GM19239 (cell line): ENCODE results near the gene NCKAP5.

Source experiments
- DNase-seq: peaks from one replicate; pipeline ENCODE4 v3.0.0; 2011; ENCODE audit warnings: low spot score; ENCODE audit not compliant: insufficient read length
- FAIRE-seq: peaks from 2 replicates; lab custom pipeline; 2011; peaks lifted over from hg19 to GRCh38; lab: Jason Lieb, UNC

NCKAP5 gene

DNA sequence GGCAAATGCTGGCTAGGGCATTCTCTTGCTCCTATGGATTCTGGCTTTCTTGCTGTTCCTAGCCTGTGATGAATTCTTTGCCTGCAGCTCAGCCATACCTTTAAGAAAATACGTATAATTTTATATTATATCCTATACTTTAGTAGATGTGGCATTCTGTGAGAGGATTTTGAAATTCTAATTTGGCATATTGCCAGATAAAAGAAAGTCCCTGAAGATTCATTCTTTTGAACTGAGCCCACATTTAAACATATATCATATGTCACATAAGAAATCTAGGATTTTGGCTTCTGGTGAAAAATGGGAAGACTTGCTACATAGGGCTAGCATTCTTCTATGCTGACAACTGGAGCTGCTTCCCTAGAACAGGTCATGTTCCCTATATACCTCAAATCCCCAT, 806.8 kb downstream of the NCKAP5 start:
- no peak for FAIRE-seq
- no peak for DNase-seq

DNA sequence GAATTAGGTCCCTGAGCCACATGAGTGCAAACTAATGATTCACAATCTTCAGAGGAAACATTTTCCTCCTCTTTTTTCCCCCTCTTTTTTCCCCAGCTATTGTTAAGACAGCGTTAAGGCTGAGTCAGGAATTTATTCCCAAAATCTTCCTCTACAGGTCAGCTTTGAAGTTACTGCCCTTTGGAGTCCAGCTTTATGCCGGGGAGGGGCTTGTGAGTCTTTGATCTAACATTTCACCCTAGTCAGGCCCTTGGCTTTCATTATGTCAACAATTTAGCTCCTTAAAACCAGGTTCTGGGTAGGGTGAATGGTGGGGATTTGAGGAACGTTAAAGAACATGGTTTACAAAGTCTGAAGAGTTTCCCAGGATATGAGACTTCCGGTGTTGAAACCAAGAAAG, 807.3 kb downstream of the NCKAP5 start:
- DNase-seq (no peak), FAIRE-seq (peak; percentile 33)

DNA sequence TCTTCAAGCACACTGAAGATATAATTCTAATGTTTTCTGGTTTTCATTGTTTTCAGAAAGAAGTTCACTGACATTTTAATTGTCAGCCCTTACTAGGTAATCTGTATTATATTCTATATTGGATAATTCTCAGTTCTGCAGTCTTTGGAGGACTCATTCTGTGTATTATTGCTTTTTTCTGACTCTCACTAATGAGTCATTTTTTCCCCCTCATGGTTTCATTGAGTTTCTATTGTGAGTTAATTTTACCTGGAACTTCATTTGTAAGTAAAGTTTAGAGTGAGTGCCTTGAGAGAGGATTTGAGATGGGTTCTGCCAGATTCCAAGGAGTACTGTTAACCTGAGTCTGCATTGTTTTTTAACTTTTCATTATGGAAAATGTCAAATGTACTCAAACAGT, 807.9 kb downstream of the NCKAP5 start:
- FAIRE-seq (peak; percentile 14), DNase-seq (no peak)

DNA sequence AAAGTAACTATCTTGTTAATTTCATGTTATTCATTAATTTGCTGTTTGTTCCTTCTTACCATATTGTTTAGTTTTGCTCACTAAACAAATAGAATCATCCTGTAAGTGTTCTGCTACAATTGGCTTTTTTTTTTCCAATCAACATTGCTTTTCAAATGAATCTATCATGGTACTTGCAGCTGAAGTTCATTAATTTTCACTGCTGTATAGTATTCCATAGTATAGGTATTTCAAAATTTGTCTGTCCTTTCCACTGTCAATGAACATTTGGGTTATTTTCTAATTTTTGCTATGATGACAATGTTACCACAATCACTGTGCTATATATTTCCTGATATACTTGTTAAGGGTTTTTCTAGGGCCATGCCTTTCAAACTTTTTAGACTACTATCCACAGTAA, 809.3 kb downstream of the NCKAP5 start:
- FAIRE-seq (no peak), DNase-seq (no peak)

DNA sequence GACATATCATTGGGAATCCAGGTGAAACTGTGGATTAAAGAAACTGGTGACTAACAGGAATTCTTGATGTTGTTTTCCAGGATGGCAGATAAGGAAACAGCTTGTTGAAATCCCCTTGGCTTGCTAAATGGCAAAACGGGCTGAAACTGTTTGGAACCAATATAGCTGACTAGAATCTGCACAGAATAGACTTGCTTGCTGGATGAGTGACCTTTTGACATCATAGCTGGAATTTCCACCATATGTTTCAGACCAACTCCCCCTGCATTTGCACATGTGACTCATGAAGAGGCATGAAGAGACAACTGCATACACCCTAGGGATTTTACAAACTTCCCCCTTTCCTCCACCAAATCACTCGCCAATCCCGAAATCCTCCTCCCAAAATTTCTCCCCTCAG, 810.6 kb downstream of the NCKAP5 start:
- FAIRE-seq, result no peak
- no peak for DNase-seq

DNA sequence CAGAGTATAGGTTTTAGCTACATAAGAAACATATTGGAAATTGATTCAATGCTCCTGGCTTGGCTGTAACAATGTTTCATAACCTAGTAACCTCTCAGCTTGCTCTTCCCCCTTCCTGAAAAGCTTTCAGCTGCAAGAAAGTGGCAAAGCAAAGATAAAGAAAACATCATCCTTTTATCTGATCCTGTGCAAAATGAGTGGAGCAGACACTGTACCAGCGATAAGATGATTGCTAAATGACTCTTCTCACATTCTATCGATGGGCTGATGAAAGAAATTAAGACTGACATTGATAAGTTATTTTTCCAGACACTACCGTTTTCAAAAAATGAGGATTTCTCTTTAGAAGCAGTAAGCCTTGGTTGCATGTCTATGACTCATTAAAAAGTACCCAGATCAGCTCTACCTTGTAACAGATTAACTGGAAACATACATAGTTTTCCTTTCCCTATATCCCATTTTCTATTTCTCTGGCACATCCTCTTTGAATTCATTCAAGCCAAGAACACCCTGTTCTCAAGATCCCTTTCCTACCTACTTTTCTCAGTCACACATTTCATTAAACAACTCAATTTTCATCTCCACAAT, 811.2 kb downstream of the NCKAP5 start:
- no peak for DNase-seq
- FAIRE-seq, result no peak

DNA sequence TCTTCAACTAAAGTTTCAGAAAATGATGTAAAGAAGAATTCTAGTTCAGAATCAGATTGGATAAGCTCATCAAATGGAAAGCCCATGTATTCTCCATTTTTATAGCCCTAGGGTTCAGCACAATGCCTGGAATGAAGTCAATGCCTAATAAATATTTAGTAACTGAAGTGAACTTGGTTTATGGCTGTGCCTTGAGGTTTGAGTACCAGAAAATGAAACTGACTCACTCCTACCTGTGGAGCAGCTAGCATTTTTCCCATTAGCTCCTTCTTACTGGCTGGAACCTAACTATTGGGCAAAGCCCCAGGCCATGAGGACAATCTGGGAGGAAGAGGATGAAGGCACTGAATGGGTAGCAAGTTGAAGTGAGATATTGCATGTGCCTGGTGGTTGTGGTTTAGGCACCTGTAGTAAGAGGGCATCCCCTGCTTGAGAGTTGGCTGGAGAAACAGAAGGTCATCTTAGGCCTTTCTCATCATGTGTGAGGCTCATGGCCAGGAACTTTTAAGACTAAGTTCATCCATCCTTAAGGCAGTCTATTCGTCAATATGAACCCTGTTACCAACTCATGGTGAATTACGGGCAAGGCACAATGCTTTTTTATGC, 813.3 kb downstream of the NCKAP5 start:
- no peak for DNase-seq
- no peak for FAIRE-seq

DNA sequence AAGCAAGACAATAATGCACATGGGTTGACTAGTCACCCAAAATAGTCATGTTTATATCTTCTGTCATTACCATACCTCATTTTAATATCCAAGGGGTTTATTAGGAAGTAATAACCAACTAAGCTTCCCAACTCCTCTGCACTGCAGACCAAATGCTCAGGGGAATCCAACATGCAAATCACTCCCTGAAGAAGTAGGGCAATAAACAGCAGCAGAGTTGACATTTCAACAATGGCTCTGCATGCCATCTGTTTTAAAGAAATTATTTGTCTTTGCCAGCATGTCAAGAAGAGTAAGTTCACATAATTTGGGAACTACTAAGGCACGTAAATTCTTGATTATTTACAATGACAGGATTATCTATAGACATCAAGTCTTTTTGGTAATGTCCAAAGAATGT, 813.9 kb downstream of the NCKAP5 start:
- no peak for FAIRE-seq
- DNase-seq, result no peak

DNA sequence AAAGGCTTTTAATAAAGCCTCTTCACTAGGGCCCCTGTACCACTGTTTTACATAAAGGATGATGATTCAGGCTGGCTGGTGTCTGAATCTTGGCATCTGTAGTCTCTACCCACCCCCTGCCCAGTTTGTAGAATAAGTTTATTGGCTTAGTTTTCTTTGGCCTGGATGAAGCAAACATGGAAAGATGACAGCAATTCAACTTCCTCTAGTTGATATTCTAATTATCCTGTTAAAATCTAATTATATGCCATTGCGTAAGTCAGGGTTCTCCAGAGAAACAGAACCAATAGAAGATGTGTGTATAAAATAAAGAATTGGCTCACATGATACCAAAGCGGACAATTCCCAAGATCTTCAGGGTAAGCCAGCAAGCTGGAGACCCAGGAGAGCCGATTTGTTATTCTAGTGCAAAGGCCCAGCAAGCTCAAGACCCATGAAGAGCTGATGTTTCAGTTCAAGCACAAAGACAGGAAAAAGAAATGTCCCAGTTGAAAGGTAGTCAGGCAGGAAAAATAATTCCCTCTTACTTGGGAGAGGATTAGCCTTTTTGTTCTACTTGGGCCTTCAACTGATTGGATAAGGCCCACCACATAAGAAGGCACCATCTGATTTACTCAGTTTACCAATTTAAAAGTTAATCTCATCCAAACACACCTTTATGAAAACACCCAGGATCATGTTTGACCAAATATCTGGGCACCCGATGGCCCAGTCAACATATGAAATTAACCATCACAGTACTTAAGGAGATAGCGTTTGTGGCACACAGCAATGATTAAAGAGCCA, 815.6 kb downstream of the NCKAP5 start:
- DNase-seq, result no peak
- FAIRE-seq, result no peak

DNA sequence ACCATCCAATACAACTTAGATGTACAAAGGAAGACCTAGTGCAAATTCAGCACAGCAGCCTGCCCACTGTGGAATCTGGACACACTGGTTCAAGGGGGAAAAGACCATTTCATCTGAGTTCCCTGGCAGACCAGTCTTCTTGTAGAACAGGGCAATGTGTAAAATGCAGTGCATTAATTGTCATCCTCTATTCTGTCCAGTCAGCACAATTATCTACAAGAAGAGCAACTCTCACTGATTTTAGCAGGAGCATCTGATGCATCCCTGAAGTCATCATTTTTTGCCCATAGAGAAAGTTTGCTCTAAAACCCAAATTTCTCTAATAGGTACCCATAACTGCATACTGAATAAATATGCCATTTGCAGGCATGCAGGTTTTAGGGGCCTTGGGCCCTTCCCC, 816.4 kb downstream of the NCKAP5 start:
- no peak for DNase-seq
- FAIRE-seq, result no peak

DNA sequence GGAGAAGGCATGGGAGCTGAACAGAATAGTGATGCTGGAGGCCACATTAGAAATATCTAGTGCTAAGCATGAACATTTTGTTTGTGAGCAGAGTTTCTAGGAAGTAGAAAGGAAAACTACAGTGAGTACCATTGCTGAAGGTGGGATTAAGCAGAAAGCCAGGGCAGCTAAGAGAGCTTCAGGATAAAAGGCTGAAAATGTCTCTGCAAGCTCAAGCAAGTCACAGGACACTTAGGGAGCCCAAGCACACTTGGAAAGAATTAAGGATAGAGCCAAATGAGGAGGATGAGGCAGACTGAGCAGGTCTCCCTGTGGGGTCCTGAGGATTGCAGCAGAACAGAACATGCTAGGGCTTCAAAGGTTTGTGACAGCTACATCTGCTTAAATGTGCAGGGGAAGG, 817.7 kb downstream of the NCKAP5 start:
- DNase-seq (no peak), FAIRE-seq (no peak)

DNA sequence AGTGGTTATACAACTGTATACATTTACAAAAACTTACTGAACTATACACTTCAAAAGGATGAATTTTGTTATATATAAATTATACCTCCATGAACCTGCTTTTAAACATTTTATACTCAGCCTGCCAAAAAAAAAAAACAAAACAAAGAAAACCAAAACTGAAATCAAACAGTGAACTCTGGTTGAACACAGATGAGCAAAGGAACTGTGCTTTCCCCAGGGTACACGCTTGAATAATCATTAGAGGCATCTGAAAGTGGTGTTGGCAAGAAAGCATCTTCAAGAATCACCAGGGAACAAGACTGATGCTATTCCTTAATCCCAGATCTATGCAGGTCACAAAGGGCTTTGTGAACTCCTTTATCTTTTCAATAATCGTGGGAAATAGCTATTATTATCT, 821.2 kb downstream of the NCKAP5 start:
- FAIRE-seq (peak; percentile 58), DNase-seq (peak; percentile 23)

DNA sequence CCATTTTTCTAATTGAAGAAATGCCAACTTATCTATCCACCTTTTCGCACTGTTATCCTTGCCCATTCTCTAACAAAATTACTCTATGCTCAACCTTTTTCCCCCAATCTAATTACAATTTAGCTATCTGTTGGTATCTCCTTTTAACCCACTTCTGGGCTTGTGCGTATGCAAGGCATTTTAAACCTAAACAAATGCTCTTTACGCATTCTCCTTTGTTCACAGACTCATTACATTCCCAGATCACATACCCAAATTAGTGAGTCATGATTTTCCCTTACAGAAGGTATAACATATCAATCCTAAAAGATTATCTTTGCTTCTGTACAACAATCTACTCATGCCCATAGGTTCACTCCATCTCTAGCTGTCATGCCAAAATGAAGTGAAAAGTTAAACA, 826.5 kb downstream of the NCKAP5 start:
- FAIRE-seq, result no peak

DNA sequence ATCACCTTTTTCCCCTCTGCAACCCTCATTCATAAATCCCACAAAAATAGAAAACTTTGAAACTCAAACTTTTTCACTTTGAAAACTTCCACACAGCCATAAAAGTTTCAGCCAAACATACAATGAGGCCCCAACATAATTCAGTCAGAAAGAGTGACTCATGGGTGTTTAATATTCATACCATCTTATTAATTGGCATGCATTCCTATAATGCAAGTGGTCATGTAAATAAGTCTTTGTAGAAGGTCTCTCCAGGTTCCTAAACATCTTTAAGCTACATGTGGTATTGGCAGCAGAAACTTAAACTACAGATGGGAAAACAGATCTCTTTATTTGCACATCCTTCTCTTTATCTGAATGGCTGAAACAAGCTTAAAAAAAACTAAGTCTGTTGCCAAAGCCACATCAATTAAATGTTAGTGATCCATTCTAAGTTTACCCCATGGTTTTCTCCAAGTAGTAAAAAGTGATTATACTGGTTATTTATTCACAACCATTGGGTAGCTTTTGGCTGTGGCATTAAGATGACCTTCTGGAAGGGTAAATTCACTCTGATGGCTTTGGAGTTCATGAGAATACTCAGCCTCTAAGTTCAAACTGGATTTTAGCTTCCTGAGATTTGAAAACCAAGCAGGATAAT, 828.1 kb downstream of the NCKAP5 start:
- DNase-seq (no peak), FAIRE-seq (no peak)

More for the DNA sequence above, 826.5 kb downstream of the NCKAP5 start:
- DNase-seq, result no peak

DNA sequence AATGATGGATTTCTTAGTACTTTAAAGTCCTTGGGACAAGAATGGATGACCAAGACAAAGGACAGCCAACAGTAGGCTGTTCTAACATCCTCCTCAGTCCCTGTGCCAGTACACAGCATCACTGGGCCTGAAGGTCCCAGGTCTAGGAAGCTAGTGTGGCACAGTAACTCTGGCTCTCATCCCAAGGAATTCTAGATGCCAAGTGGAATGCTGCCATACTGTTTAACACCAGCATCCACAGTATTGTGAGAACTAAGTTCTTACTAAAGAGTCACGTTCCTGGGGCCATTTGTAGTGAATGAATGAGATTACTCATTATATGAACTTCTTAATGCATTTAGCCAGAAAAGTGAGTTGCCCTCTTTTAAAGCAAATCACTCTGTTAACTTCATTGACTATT, 830.0 kb downstream of the NCKAP5 start:
- DNase-seq (no peak), FAIRE-seq (no peak)

DNA sequence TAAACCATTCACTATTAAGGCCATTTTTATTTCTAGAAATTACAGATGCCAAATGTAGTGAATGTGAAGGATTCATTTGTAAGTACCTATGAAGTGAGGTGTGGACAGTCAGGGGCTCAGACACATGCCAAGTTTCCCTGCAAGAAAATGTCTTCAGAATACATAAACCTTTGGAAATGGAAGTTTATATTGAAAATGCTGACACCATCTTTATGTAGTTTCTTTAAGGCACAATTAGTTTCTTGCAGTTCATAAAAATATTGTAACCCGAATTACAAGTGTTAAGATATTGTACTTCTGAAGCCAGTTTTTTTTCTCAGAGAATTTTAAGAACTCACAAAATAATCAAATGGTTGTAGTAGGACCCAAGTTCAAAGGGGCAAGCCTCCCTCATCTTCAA, 832.2 kb downstream of the NCKAP5 start:
- no peak for DNase-seq
- FAIRE-seq, result no peak

DNA sequence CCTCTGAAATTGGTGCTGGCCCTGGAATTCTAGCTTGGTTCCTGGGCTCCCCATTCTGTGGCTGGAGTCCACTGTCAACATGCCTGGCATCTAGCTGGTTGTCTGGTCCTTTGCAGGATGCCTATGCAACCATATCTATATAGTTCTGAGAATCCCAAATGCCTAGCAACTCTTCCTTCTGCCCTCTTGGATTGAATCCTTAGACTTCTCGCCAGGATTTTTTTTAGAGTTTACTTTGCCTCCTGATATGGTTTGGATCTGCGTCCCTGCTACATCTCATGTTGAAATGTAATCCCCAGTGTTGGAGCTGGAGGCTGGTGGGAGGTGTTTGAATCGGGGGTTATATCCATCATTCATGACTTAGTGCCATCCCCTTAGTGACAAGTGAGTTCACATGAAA, 833.3 kb downstream of the NCKAP5 start:
- FAIRE-seq (no peak), DNase-seq (no peak)

DNA sequence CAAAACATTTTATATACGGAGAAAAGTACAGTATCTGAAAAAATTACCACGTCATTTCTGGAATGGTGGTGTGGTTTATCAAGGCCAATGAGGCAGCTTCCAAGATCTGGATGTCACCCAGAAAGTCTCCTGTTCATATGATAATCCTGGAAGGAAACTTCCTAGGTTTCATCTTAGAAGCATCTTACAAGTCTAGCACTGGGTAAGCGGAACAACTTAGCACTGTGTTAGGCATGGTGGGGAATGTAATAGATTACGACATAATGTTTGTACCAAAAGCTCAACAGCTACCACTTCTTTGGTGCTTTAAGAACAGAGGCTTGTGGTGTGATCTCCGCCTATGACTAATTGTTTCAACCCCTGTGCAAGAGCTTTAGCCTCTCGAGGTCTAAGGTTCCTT, 835.2 kb downstream of the NCKAP5 start:
- no peak for FAIRE-seq
- no peak for DNase-seq

DNA sequence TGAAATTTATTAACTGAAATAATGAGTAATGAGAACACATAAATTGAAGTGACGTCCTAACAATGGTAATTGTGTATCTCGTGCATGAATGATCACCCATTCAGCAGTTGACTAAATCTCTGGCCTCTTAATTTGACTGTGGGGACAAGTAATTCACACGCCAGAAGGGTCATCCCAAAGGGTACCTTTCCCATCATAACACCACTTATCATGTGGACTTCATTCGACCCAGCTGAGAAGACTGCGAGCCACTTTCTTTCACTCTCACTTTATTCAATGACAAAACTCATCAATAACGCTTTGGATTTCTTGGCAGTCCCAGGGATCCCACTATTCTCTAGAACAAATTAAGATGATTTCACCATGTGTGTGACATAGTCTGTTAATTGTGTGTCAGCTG, 835.6 kb downstream of the NCKAP5 start:
- FAIRE-seq (no peak), DNase-seq (no peak)

DNA sequence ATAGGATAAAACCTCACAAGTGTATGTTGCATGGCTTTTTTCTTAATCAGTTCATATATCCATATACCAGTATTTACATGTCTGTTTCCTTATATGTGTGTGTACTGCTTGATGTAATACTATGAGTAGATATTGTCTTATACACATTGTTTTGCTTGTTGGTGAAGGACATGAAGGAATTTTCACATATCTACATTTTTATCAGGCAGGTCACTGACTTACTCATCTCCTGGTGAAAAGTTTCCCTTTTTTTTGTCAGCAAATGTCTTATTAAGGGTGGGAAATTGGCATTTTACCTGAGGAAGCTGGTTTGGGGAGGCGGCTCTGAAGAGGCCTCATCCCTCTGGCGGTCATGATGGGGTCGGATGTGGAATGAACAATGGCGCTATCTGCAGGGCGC, 836.8 kb downstream of the NCKAP5 start:
- FAIRE-seq (no peak), DNase-seq (no peak)

DNA sequence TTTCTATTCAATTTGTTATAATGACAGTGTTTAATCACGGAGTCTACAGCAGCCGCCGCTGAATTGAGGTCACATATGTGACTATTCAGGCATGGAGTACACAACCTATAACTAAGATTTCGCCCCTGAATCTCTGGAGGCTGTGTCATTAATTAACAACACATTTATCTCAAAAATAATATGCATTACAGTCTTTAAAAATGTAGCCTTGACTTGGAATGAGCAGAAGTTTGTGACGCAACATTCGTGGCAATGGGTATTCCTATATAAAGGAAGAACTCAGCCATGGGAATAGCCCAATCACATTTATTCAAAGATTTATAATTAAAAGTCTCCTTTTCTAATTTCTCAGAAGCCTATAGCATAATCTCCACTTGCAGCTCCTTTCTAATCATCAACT, 837.7 kb downstream of the NCKAP5 start:
- FAIRE-seq, result no peak
- DNase-seq, result no peak
